Measurements from ENCODE around the gene RNASE8.

RNASE8 gene

DNA sequence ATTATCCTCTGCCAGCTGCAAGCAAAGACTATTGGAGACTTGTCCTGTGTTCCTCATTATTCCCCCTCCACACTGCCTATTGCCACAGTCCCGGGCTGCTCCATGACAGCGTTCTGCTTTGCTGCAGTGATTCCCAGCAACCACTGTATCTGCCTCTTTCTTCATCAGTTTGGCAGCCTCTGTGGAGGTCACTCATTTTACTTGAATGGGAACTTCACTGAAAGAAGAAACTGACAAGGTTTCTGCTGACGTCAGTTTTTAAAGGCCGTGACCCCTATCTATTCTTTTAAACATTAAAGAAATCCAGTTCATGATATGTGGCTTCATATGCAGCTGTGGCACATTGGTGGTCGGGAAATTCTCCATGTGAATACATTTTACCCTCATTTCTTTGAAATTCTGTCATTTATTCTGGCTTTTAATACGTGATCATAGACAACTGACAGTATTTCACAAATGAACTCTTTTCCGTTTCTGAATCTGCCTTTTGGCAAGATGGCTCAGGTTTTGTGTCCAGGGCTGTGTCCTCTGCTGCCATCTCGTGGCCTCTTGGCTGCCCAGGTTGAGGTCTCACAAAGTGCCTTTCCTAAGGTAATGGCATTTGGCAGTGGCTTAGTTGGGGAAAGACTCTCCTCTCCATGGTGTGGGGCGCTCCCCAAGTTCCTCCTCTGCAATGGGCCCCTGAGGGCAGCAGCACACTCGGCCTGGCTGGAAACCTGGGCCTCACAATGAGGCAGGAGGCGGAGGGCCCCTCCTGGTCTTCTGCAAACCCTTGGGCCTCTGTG lies 49.1 kb downstream of the RNASE8 start:
- H3K4me1 ChIP-seq: peaks cover 25% of the 10 kb centered on the region
- DNase-seq: peak; percentile 86
- H3K36me3 ChIP-seq: no peaks in the 10 kb centered on the region
- H3K4me3 ChIP-seq (ENCODE audit: low read depth, low read length): peak overlapping the region; percentile 43
- peak; percentile 99 for TF ChIP-seq CTCF (IDR thresholded peaks at IDR 0.05; ENCODE audit: low read depth, low read length)
- H3K27me3 ChIP-seq: no peaks in the 10 kb centered on the region
- no peaks in the 10 kb centered on the region for H3K9me3 ChIP-seq

- TF ChIP-seq CTCF (IDR thresholded peaks at IDR 0.05; ENCODE audit: low read depth, low read length): no peak
- no peaks in the 10 kb centered on the region for H3K27me3 ChIP-seq
- H3K36me3 ChIP-seq: no peaks in the 10 kb centered on the region
- no peaks in the 10 kb centered on the region for H3K9me3 ChIP-seq
- peaks cover 25% of the 10 kb centered on the region for H3K4me1 ChIP-seq
- H3K4me3 ChIP-seq (ENCODE audit: low read depth, low read length): no peak overlapping the region
- no peak for DNase-seq
Measured at GRCh38 chr14:21107283-21107800, 49.7 kb downstream of the RNASE8 start.
